Kidney epithelial cell (primary cell): Measurements from ENCODE around the gene EEF1A2. TPM values are rescaled to one million over a fixed set of nuclear protein-coding genes. Genes with fewer than 3 reads are reported as not detected.

Source experiments
- DNase-seq: peaks from one replicate; pipeline ENCODE4 v3.0.0-alpha.2; 2010; ENCODE audit warnings: low read depth
- H3K27me3 ChIP-seq: 2 replicates; pipeline ENCODE4 v1.6.0; 2011; ENCODE audit warnings: low read length; ENCODE audit not compliant: control insufficient read depth, insufficient read depth
- H3K36me3 ChIP-seq: 2 replicates; pipeline ENCODE4 v1.5.1; 2011; ENCODE audit warnings: low read length; ENCODE audit not compliant: control insufficient read depth, insufficient read depth
- H3K4me3 ChIP-seq: 2 replicates; pipeline ENCODE4 v1.5.1; 2011; ENCODE audit warnings: low read depth, mild to moderate bottlenecking, control low read depth, low read length
- CTCF ChIP-seq: IDR thresholded peaks from 2 replicates; pipeline ENCODE4 v1.5.1; 2011; ENCODE audit warnings: mild to moderate bottlenecking, moderate library complexity, low read length, control low read depth, inconsistent platforms; ENCODE audit not compliant: insufficient read depth, poor library complexity, severe bottlenecking
- total RNA-seq: library from RNA; depleted of rRNA; stranded (reverse); fragments of >200 nt; gene quantifications from 2 replicates; pipeline ENCODE4 v1.2.3, GENCODE V29; 2015

EEF1A2 gene
- total RNA-seq, 1 donor from 2014 or later: 18.0 TPM

GRCh38 chr20:63454731-63455567, 43.9 kb downstream of the EEF1A2 start:
- no peak for DNase-seq

GRCh38 chr20:63452821-63453523, 45.9 kb downstream of the EEF1A2 start:
- Histone ChIP-seq H3K27me3 (peaks cover 72% of the 10 kb centered on the region), H3K36me3 (no peaks in the 10 kb centered on the region), H3K4me3 (no peak overlapping the region)
- no peak for DNase-seq
- no peak for TF ChIP-seq CTCF

More at GRCh38 chr20:63454731-63455567, 43.9 kb downstream of the EEF1A2 start:
- H3K36me3 ChIP-seq: no peaks in the 10 kb centered on the region
- TF ChIP-seq CTCF: no peak
- no peak overlapping the region for H3K4me3 ChIP-seq
- peaks cover 56% of the 10 kb centered on the region for H3K27me3 ChIP-seq

- no peaks in the 10 kb centered on the region for H3K36me3 ChIP-seq
- peaks cover 71% of the 10 kb centered on the region for H3K27me3 ChIP-seq
- no peak overlapping the region for H3K4me3 ChIP-seq
- no peak for DNase-seq
- TF ChIP-seq CTCF: no peak
Measured at GRCh38 chr20:63452341-63452740, 46.5 kb downstream of the EEF1A2 start.

GRCh38 chr20:63451821-63452220, 47.1 kb downstream of the EEF1A2 start:
- Histone ChIP-seq H3K36me3 (no peaks in the 10 kb centered on the region), H3K27me3 (peaks cover 71% of the 10 kb centered on the region), H3K4me3 (no peak overlapping the region)
- TF ChIP-seq CTCF: no peak
- DNase-seq: no peak

GRCh38 chr20:63449796-63450730, 48.8 kb downstream of the EEF1A2 start:
- no peak for TF ChIP-seq CTCF
- Histone ChIP-seq H3K4me3 (no peak overlapping the region), H3K27me3 (peaks cover 57% of the 10 kb centered on the region), H3K36me3 (no peaks in the 10 kb centered on the region)
- no peak for DNase-seq
